ENCODE measurements around the gene EXOC3L4.

The EXOC3L4 gene

GRCh38 chr14:103073367-103073875, 21.1 kb upstream of the EXOC3L4 start:
- TF ChIP-seq CTCF (IDR thresholded peaks at IDR 0.05; ENCODE audit: low read depth, low read length), result no peak
- Histone ChIP-seq H3K4me3 (ENCODE audit: low read depth, low read length) (no peak overlapping the region), H3K27me3 (no peaks in the 10 kb centered on the region), H3K36me3 (no peaks in the 10 kb centered on the region), H3K4me1 (no peaks in the 10 kb centered on the region), H3K9me3 (no peaks in the 10 kb centered on the region)
- no peak for DNase-seq

GRCh38 chr14:103073876-103074728, 20.4 kb upstream of the EXOC3L4 start:
- Histone ChIP-seq H3K9me3 (no peaks in the 10 kb centered on the region), H3K36me3 (no peaks in the 10 kb centered on the region), H3K27me3 (no peaks in the 10 kb centered on the region), H3K4me3 (ENCODE audit: low read depth, low read length) (no peak overlapping the region), H3K4me1 (no peaks in the 10 kb centered on the region)
- TF ChIP-seq CTCF (IDR thresholded peaks at IDR 0.05; ENCODE audit: low read depth, low read length), result no peak
- peak; percentile 12 for DNase-seq

GRCh38 chr14:103074729-103075367, 19.7 kb upstream of the EXOC3L4 start:
- peak; percentile 29 for DNase-seq
- H3K36me3 ChIP-seq, result no peaks in the 10 kb centered on the region
- H3K9me3 ChIP-seq, result no peaks in the 10 kb centered on the region
- no peak for TF ChIP-seq CTCF (IDR thresholded peaks at IDR 0.05; ENCODE audit: low read depth, low read length)
- peak overlapping the region; percentile 46; the same call in 1 of the 2 replicates for H3K4me3 ChIP-seq (ENCODE audit: low read depth, low read length)
- H3K4me1 ChIP-seq, result no peaks in the 10 kb centered on the region
- H3K27me3 ChIP-seq, result no peaks in the 10 kb centered on the region; the same call in 1 of the 2 replicates

- DNase-seq, result peak; percentile 86
These were observed 16.1 kb upstream of the EXOC3L4 start for GRCh38 chr14:103078420-103078749.

GRCh38 chr14:103078860-103079587, 15.5 kb upstream of the EXOC3L4 start:
- no peak overlapping the region for H3K4me3 ChIP-seq (ENCODE audit: low read depth, low read length)
- H3K36me3 ChIP-seq, result no peaks in the 10 kb centered on the region
- H3K4me1 ChIP-seq, result no peaks in the 10 kb centered on the region
- TF ChIP-seq CTCF (IDR thresholded peaks at IDR 0.05; ENCODE audit: low read depth, low read length), result no peak
- peaks cover 16% of the 10 kb centered on the region for H3K27me3 ChIP-seq
- H3K9me3 ChIP-seq, result no peaks in the 10 kb centered on the region
- no peak for DNase-seq

More at GRCh38 chr14:103078420-103078749, 16.1 kb upstream of the EXOC3L4 start:
- H3K9me3 ChIP-seq, result no peaks in the 10 kb centered on the region
- H3K4me3 ChIP-seq (ENCODE audit: low read depth, low read length), result no peak overlapping the region
- peak; percentile 85 for TF ChIP-seq CTCF (IDR thresholded peaks at IDR 0.05; ENCODE audit: low read depth, low read length)
- H3K27me3 ChIP-seq, result peaks cover 11% of the 10 kb centered on the region
- H3K36me3 ChIP-seq, result no peaks in the 10 kb centered on the region
- H3K4me1 ChIP-seq, result no peaks in the 10 kb centered on the region

All from BE2C (cell line).